HG02759 (cell line): ENCODE measurements around the gene SLC25A39.
A peak's percentile ranks its signal among the peaks of the same experiment; 100 is the strongest.
"Not testable (repeated sequence)": the region's sequence is repeated elsewhere in the genome, so short reads cannot be mapped to it uniquely, and the experiment has no call there.

Source experiments
- ATAC-seq: cut with Tn5 transposase; IDR thresholded peaks from one replicate; pipeline ENCODE4 v1.9.1; 2021; ENCODE audit warnings: mild to moderate bottlenecking, moderate library complexity; ENCODE audit not compliant: unreplicated experiment

The SLC25A39 gene

DNA sequence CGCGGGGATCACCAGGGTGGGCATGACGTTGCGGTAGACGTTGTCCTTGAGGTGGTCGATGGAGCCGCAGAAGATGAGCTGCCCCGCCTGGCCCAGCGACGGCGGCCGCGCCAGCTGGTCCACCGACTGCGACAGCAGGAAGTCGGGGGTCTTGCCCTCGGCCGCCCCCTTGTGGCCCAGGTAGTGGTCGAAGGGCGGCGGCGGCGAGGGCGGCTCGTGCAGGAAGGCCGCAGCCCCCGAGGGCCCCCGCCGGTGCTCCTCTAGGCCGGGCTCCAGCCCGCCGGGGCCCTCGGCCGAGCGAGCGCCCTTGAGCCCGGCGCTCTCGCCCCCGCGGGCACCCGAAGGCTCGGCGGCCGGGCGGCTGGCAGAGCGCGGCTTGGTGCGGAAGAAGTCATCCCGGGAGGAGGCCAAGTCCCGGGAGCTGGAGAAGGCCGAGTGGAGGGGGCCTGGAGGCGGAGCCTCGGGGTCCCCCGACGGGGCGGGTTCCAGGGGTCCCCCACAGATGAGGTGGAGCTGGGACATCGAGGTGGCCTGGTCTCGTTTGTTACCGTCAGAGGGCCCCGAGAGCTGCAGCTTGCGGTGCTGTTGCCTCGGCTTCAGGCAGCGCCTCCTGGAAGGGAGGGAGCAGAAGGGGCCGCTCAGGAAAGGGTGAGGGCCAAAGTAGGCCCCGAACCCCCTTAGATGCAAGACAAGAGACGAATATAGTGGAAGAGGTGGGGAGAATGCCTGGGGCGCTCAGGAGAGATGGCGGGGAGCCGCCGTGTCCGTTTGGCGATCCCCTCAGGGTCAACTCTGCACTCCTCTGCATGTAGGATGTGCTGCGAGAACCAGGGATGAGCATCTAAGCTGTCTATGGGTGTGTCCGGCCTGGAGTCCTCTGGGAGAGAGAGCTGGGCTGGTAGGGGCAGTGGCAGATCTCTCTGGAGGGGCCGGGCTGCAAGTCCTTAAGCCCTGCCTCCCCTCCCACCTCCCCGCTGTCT is 30.2 kb upstream of the SLC25A39 start:
- no peak for ATAC-seq

DNA sequence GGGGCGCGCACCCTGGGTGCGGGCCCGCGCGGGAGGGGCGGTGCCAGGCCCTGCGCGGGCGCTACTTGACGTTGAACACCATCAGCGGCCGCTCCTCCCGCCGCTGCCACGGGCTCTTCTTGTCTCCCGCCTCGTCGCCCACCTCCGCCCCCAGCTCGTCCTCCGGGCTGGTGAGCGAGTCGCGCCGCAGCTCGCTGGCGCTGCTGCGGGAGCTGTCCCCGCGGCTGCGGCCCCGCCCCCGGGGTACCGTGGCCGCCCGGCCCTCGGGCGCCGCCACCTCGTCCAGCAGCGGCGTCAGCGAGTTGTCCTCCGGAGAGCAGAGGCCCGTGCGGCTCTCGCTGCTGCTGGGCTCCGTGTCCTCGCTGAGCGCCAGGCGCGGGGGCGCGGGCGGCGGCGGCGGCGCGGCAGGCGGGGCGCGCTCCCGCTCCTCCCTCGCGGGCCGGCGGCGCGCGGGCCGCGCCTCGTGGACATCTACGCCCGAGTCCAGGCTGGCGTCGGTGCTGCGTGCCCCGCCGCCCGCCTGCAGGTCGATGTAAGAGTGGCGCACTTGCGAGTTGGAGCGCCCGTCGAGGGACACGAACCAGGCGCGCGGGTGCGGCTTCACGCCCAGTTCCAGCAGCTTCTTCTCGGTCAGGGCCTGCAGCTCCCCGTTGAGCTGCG is 29.2 kb upstream of the SLC25A39 start:
- no peak for ATAC-seq

DNA sequence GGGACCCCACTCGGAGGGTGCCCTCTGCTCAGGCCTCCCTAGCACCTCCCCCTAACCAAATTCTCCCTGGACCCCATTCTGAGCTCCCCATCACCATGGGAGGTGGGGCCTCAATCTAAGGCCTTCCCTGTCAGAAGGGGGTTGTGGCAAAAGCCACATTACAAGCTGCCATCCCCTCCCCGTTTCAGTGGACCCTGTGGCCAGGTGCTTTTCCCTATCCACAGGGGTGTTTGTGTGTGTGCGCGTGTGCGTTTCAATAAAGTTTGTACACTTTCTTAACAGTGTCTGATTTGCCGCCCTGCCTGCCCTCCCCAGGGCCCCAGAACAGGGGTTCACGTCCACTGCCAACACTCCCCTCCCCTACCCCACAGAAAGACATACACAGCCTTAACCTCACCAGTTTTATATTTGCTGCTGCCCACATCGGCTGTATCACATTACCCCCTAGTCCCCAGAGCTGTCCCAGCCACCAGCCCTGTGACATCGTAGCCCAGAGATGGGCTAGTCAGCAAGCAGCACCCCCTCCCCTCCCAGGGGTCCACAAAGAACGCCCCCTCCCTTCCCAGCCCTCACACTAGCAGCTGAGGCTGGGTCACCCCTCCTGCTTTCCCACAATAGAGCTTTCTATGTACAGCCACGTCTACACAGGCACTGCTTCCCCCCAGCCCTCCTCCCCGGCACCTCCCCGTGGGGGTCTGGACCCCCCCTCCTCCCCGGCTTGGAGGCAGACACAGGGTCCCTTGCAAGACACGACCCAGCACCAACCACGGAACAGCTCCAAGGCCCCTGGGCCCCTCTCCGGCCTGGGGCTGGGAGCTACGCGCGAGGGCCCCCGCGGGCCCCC is 28.4 kb upstream of the SLC25A39 start:
- no peak for ATAC-seq

DNA sequence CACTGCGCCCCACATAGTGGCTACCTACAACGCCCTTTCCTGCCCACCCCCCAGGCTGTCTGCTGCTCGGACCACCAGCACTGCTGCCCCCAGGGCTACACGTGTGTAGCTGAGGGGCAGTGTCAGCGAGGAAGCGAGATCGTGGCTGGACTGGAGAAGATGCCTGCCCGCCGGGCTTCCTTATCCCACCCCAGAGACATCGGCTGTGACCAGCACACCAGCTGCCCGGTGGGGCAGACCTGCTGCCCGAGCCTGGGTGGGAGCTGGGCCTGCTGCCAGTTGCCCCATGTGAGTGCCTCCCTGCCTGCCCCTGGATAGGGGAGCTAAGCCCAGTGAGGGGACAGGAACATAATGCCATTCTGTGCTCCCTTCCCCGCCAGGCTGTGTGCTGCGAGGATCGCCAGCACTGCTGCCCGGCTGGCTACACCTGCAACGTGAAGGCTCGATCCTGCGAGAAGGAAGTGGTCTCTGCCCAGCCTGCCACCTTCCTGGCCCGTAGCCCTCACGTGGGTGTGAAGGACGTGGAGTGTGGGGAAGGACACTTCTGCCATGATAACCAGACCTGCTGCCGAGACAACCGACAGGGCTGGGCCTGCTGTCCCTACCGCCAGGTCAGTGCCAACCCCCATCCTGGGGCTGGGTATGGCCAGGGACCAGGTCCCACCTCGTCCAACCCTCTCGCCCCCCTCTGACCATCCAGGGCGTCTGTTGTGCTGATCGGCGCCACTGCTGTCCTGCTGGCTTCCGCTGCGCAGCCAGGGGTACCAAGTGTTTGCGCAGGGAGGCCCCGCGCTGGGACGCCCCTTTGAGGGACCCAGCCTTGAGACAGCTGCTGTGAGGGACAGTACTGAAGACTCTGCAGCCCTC is 27.6 kb upstream of the SLC25A39 start:
- no peak for ATAC-seq

DNA sequence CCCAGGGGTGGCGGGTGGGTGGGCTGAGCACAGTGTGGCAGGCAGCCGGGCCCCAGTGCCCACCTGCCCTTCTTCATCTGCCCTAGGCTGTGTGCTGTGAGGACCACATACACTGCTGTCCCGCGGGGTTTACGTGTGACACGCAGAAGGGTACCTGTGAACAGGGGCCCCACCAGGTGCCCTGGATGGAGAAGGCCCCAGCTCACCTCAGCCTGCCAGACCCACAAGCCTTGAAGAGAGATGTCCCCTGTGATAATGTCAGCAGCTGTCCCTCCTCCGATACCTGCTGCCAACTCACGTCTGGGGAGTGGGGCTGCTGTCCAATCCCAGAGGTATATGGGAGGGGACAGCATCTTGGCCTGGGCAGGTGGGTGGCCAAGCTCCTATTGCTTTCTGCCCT is 26.8 kb upstream of the SLC25A39 start:
- no peak for ATAC-seq

DNA sequence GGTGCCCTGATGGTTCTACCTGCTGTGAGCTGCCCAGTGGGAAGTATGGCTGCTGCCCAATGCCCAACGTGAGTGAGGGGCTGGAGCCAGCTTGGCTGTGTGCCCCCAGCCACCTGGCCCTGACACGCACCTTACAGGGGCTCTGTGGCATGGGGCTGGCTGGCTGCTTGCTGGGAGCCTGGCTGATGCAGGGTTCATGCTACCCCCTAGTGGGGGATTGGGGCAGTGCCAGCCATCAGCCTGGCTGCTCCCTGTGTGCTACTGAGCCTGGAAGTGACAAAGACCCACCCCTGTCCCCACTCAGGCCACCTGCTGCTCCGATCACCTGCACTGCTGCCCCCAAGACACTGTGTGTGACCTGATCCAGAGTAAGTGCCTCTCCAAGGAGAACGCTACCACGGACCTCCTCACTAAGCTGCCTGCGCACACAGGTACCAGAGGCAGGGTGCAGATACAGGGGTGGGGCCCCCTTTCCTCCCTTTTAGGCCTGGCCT is 26.2 kb upstream of the SLC25A39 start:
- ATAC-seq: no peak

DNA sequence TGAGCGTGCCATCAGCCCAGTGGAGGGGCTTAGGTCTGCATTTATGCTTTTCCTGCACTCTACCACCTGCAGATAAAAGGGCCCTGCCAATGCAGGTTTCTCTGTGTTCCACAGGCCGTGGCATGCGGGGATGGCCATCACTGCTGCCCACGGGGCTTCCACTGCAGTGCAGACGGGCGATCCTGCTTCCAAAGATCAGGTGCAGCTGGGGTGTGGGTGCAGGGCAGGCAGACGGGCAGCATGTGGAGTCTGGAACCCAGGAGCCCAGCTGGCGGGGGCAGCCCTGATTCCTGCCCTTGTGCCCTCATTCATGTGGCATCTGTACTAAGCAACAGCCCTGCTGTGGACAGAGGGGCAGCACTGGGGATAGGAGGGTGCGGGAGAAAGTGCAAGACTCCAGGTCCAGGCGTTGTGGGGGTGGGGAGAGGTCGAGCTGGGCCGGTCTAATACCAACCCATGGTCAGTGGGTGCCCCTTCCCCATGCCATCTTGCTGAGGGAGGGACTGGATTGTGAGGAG is 25.0 kb upstream of the SLC25A39 start:
- no peak for ATAC-seq

DNA sequence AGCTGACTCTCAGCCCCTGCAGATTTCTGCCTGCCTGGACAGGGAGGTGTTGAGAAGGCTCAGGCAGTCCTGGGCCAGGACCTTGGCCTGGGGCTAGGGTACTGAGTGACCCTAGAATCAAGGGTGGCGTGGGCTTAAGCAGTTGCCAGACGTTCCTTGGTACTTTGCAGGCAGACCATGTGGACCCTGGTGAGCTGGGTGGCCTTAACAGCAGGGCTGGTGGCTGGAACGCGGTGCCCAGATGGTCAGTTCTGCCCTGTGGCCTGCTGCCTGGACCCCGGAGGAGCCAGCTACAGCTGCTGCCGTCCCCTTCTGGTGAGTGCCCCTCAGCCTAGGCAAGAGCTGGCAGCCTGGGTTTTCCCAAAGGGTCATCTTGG is 24.4 kb upstream of the SLC25A39 start:
- no peak for ATAC-seq

DNA sequence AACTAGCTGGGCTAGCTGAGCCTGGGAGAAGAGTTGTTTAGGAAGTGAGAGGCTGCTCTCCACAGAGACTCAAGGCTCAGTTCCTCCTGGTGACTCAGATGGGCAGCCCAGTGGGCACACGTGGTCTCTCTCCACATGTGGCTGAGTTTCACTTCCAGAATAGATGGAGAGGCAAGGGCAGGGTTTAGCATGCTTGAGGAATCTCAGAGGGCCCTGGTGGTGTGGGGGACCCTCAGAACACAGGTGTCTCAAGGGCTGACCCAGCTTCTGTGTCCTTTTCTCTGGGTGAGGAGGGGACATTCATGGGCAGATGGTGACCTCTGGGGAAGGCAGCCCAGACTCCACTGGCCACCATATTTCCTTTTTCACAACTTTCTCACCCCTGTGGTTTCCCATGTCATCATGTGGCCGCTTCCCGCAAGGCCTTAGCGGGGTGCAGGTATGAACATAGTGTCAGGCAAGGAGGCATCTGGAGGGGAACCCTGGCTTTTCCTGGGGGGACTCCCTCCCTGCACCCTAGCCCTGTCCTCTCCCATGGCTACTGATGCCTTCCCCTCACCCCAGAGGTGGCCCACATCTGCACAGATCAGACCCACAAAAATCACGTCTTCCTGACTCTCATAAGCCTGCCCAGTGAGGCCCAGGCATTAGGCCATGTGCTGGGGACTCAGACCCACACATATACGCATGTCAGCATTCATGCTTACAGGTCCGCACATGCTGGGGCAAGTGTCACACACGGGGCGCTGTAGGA is 23.8 kb upstream of the SLC25A39 start:
- ATAC-seq: peak; percentile 40

DNA sequence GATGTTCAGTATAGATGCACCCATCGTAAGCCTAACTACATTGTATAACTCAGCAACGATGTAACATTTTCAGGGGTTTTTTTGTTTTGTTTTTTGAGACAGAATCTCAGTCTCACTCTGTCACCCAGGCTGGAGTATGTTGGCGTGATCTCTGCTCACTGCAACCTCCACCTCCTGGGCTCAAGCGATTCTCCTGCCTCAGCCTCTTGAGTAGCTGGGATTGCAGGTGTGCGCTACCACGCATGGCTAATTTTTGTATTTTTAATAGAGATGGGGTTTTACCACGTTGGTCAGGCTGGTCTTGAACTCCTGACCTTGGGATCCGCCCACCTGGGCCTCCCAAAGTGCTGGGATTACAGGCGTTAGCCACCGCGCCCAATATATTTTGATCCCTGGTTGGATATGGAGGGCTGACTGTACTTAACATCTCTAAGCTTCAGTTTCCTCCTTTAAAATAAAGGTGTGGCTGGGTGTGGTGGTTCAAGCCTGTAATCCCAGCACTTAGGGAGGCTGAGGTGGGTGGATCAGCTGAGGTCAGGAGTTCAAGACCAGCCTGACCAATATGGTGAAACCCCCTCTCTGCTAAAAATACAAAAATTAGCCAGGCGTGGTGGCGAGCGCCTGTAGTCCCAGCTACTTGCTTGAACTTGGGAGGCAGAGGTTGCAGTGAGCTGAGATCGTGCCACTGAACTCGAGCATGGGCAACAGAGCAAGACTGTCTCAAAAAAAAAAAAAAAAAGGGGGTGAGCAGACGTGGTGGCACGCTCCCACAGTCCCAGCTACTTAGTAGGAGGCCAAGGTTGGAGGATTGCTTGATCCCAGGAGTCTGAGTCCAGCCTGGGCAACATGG is 22.8 kb upstream of the SLC25A39 start:
- ATAC-seq: peak; percentile 28

DNA sequence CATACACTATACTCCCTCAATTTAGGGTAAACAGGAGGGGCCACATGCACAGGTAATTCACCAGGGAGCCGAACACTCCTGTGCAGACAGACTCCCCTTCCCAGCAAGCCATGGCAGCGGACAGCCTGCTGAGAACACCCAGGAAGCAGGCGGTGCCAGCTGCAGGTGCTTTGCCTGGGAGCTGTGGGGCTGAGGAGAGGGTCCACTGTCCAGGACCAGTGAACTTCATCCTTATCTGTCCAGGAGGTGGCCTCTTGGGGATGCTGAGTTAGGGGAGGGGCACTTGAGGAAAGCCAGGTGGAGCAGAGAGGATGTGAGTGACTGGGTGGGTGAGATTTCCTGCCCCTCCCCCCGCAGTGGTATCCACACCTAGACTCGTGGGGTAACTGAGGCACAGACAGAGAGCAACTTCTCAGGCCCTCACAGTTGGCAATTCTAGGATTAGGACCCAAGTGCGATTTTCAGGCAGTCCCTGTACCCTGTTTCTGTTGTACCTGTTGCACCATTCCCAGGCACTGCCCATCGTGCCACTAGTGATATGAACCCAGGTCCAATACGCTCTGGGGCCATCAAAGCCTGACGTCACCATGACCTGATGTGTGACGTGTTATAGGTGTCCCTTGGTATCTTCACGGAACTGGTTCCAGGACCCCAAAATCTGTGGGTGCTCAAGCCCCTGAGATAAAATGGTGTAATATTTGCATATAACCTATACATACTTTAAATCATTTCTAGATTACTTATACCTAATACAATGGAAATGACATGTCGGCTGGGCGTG is 21.6 kb upstream of the SLC25A39 start:
- ATAC-seq: no peak

DNA sequence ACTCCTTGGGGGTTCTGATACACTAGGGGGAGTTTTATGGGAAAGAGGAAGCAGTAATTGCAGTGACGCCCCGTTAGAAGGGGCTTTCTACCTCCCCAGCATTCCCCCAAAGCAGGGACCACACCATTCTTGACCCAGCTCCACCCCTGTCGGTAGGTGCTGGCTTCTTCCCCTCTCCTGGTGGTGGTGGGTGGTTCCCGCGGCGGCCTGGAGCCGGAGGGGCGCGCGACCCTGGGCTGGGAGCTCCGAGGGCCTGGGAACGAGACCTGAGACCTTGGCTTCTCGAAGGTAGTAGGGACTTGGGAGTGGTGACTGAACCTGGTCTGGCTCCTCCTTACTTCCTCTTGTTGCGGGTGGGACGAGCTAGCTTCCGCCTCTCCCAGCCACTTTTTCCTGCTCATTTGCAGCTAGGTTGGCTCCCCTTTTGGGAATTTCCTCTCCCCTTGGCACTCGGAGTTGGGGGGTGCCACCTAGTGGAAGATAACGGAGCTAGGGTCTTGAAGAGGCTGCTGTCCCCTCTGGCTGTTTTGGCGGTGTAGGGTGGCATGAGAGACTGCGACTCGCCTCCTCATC is 20.9 kb upstream of the SLC25A39 start:
- ATAC-seq: peak; percentile 6

DNA sequence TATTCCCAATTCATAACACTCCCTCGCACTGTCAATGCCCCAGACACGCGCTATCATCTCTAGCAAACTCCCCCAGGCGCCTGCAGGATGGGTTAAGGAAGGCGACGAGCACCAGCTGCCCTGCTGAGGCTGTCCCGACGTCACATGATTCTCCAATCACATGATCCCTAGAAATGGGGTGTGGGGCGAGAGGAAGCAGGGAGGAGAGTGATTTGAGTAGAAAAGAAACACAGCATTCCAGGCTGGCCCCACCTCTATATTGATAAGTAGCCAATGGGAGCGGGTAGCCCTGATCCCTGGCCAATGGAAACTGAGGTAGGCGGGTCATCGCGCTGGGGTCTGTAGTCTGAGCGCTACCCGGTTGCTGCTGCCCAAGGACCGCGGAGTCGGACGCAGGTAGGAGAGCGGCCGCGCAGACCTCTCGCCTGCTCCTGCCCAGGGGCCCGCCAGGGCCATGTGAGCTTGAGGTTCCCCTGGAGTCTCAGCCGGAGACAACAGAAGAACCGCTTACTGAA is 20.4 kb upstream of the SLC25A39 start, which contains the start of gene GRN:
Gene GRN (plus strand): TSS at position 364 of the 515 bp plus-strand sequence. CDS start 3,863 bp downstream, outside the sequence.
- peak; percentile 59 for ATAC-seq

DNA sequence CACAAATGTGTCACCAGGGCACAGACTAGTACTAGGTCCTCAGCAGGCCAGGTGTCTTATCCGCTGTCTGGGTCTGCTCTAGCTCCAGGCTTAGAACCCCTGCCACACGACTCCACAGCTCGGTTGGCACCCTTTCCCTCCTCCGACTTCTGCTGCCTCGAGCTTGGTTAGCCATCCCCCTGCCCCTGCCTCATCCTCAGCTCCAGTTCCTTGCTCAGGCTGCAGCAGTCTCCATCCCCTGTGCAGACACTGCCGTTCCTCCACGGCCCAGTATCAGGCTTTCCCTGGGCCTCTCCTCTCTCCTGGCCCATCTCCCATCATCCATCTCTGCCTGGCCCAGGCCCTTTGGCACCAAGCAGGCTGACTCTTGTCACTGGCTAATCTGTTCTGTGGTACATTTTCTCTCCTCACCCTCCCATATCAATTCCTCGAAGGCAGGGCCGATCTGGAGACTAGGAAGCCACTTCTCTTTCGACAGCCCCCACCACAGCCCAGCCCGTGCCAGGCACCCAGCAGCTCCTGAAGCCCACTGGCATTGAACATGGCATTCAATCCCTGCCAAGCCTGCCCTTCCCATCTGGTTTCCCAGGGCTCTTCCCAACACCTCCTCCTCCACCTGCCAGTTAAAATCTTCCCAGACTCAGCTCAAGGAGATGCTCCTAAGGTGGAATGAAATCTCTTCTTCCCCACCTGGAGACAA is 19.0 kb upstream of the SLC25A39 start:
- ATAC-seq: no peak

DNA sequence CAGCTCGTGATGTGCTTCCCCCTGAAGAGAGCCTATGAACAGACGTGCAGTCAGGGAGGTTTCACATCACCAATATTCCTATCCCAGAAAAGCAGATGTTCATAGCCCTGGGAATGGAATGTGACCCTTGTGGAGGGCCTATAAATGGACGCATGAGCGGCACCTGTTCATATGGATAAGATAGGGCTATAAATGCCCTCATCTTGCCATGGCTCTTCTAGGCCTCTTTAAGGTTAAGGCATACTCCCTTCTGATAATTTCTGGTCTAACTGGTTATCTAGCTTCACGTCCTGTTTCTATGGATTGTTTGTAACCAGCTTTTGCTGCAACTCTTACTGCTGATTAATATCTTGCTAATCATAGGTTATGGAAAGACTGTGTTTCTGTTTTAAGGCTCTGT is 15.9 kb upstream of the SLC25A39 start:
- not testable (repeated sequence) for ATAC-seq

DNA sequence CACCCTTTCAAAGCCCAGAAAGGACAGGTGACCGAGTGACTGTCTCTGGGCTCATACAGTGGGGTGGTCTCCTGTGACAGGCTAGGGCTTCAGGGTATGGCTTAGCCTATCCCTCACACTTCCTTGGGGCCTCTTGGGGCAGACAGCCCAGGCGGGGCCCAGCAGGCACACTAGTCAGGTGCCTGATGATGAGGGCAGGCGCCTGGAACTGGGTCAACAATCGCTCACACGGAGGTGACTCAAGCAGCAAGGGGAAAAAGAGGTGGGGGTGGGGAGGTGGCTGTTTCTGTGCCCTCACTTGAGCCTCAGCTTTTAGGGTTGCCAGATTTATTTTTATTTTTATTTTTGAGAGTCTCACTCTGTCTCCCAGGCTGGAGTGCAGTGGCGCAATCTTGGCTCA is 14.1 kb upstream of the SLC25A39 start:
- no peak for ATAC-seq
